D721Med (cell line): ENCODE results near the gene AFAP1L2.

Source experiments
- DNase-seq: peaks from one replicate; pipeline ENCODE4 v3.0.0; 2011; ENCODE audit warnings: low spot score; ENCODE audit not compliant: insufficient read length
- FAIRE-seq: peaks from 2 replicates; lab custom pipeline; 2011; peaks lifted over from hg19 to GRCh38; lab: Jason Lieb, UNC
- TF ChIP-seq, protein P1 (sequence below): IDR thresholded peaks from 2 replicates; pipeline ENCODE4 v1.5.1; 2012; ENCODE audit warnings: mild to moderate bottlenecking, control low read depth; ENCODE audit not compliant: insufficient read depth; ENCODE audit errors: missing control alignments

Gene AFAP1L2

DNA sequence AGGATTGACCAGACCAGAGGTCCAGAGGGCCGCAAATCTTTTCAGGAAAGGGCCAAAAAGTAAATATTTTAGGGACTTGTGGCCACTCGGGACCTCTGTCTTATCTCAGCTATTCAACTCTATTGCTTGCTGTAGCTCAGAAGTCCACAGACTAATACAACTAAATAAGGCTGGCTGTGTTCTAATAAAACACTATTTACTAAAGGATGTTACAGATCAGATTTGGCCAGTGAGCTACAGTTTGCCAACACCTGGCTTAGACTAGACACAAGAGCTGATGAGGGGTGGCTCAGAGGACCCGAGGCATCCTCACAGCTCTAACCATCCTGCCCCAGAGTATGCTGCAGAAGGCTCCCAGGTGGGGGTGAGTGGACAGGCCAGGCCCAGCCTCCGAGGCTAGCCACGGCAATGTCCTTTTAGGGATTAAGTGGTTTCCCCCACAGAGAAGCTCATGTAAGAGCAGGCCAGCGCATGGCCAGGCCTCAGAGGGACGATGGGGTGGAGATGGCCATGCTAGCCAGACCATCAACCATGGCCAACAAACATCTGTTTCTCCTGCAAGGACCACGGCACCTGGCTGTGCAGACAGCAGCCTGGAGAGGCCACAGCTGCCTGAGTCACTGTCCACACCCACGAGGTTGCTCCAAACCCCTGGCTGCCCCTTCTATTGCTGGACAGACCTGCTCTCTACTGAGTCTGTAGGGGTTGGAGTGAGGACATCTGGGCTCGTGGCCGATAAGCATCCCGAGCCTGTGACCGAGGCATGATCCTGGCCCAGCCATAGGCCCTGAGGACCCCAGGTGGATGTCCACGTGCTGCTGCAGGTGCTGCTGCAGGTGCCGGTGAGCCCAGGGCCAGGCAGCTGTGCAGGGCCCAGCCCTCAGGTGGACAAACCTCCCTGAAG, 76.5 kb downstream of the AFAP1L2 start:
- no peak for FAIRE-seq
- TF ChIP-seq, protein P1, sequence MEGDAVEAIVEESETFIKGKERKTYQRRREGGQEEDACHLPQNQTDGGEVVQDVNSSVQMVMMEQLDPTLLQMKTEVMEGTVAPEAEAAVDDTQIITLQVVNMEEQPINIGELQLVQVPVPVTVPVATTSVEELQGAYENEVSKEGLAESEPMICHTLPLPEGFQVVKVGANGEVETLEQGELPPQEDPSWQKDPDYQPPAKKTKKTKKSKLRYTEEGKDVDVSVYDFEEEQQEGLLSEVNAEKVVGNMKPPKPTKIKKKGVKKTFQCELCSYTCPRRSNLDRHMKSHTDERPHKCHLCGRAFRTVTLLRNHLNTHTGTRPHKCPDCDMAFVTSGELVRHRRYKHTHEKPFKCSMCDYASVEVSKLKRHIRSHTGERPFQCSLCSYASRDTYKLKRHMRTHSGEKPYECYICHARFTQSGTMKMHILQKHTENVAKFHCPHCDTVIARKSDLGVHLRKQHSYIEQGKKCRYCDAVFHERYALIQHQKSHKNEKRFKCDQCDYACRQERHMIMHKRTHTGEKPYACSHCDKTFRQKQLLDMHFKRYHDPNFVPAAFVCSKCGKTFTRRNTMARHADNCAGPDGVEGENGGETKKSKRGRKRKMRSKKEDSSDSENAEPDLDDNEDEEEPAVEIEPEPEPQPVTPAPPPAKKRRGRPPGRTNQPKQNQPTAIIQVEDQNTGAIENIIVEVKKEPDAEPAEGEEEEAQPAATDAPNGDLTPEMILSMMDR, result no peak

DNA sequence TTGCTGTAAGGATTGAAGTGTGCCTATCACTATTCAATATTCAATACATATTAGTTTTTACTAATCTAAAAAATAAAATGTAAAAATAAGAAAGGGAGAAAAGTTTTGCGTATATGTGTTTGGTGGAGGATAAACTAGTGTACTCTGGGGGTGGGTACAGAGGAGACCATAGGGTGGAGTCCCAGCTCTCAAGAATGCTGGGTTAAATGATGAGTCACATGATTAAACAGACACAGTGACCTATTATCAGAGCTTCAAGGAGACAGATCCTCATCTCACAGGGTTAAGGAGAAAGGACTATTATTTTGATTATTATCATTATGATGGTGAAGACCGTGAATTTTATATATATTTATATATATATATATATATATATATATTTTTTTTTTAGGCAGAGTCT, 77.5 kb downstream of the AFAP1L2 start:
- no peak for DNase-seq
- no peak for FAIRE-seq
- TF ChIP-seq, protein P1, result no peak

More for the DNA sequence above, 76.5 kb downstream of the AFAP1L2 start:
- no peak for DNase-seq

DNA sequence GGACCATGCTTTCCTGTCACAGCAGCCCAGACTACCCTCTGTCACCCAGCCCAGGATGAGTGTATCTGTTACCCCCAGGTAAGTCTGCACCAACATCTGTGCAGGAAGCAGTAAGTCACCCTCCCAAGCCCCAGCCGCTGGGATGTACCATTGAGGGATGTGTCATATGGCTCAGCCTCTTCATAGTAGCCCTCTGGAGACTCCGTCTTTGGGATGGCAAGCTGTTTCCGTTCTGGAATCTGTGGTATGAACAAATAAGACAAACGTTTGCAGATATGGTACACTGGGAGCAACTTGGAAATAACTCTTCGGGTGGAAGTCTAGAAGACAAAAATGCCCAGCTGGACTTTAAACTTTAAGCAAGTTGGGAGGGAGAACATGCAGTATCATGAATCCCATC, 81.3 kb downstream of the AFAP1L2 start:
- TF ChIP-seq, protein P1, result no peak
- FAIRE-seq (no peak), DNase-seq (no peak)

DNA sequence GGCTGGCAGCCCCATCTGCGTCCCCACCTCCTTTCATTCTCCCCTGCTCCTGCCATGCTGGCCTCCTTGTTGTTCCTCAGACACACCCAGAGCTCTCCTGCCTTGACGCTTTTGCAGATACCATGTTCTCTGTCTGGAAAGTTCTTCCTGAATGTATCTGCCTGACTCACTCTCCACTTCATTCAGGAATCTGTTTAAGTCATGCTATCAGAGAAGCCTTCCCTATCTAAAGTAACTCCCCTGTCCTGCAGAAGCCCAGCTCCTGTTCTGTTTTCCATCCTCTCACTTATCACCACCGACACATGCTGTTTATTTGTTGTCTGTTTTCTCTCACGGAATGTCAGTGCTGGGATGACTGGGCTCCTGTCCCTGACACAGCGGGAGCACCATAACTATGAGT, 82.0 kb downstream of the AFAP1L2 start:
- DNase-seq, result no peak
- TF ChIP-seq, protein P1, result no peak
- FAIRE-seq, result no peak

DNA sequence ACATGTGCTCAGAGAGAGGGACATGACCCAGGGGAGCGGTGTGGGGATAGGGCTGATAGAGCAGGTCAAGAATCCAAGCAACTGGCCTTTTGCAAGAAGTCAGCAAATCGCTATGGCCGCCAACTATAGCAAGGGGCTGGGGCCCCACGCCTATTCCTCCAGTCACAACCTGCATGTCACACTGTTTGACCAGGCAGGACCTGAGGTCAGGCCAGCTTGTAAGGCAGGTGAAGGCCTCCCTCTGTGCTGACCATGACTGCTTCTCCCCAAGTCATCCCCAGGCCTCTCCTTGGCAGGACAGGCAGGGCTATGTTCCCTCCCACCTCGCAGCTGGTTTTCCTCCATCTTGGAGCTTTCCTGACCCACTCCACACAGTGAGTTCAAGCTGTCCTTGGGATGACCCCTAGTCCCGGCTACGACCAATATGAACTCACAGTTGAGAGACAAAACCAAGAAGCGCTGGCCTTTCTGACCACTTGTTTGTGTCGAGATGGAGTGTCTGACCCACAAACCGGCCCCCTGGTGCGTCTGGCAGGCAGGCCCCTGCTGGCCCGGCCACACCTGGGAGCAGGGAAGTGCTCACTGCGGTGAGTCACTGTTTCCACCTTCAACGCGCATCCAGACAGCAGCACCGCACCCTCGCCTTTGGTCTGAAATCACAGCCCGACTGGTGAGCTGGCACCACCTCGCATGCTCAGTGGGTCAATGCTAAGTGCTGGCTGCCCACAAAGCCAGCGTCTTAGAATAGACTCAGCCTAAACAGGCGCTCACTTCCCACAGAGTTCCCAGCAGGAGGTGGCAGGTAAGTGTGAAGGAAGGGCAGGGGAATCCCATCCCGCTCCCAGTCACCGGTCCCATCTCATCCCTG, 83.8 kb downstream of the AFAP1L2 start:
- DNase-seq (no peak), FAIRE-seq (no peak)
- TF ChIP-seq, protein P1, result no peak

DNA sequence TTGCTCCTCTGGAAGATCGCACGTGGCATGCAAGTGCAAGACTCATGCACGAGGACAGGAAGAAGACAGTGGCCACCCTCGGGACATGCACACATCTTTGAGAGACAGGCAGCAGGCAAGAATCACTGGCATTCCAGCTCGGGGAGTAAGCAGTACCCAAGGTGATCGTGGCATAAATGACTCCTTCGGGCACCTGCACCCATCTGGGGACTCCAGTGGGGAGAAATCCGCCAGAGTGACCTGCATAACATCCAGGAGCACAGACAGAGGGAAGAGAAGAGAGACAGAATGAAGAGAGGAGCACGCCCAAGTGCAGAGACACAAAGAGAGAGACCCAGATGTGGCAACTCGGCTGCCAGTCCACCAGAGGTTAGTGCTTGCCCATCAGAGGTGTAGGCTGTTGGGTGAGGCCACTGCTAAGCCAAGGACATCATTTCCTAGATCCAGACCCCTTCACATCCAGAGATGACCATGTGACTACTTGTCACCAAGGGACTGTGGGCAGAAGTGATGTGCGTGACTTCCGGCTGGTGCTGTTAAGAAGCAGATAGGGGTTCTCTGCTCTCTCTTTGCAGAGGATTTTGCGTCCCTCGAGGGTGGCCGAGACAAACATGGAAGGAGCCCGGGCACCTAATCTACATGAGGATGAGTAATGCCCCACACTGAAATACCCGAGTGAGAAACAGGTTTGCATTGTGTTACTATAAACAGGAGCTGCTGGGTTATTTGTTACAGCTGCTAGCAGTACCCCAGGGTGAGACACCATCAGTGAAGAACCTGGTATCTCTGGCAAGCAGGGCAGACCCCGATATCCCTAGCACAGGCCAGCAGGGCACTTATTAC, 84.7 kb downstream of the AFAP1L2 start:
- TF ChIP-seq, protein P1, result no peak
- DNase-seq, result no peak
- no peak for FAIRE-seq
